Measurements from ENCODE around the gene DDX1.

GRCh38 chr2:15647622-15648590 lies 56.2 kb downstream of the DDX1 start:
- TF ChIP-seq CTCF (IDR thresholded peaks at IDR 0.05) (no peak), POLR2A (IDR thresholded peaks at IDR 0.05) (no peak)
